ENCODE measurements around the gene PSD2. TPM values are rescaled to one million over a fixed set of nuclear protein-coding genes. Genes with fewer than 3 reads are reported as not detected.

Gene PSD2
- total and polyA plus RNA-seq, 5 donors: 0.02 to 0.11 (median 0.06) TPM; not detected in 2

DNA sequence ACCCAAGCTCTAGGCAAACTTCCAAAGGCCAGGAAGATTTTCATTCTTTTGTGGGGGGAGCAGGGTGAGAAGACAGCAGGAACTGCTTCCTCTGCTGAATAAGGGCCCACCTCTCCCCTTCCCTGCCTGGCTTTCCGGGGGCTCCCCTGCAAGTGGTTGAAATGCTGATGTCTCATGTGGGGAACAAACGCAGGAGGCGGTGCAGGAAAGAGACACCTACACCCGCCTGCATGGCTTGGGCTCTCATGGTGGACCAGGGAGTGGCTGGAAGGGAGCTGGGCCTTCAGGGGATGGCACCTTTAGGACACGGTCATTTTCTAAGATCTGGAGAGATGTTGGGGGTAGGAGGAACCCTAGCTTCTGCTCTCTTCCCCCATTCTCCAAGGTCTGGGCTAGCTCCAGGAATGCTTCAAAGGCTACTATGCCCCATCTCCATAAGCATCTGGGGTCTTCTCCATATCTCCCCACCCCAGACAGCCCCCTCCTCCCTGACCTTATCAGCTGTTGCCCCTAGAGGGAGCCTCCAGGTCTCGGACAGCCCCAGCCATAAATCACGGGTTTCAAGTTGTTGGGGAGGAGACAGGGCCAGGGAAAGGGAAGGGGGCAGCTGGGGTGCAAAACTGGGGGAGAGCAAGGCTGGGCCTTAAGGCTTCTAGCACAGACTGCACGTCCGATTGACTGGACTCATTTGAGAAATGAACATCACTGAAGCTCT lies 76.6 kb downstream of the PSD2 start:
- Histone ChIP-seq H3K4me1 (ENCODE audit: control insufficient read depth, insufficient read depth, low read length) (no peaks in the 10 kb centered on the region), H3K9me3 (ENCODE audit: control insufficient read depth, low read length) (no peaks in the 10 kb centered on the region), H3K27ac (ENCODE audit: low read length) (no peak overlapping the region), H3K4me3 (ENCODE audit: low read length) (no peak overlapping the region), H3K27me3 (ENCODE audit: control insufficient read depth, insufficient read depth) (no peaks in the 10 kb centered on the region)
- intact Hi-C loops (cut with DNase I): no loop called here
- no peak for DNase-seq
- 80% methylated on average over 9 of the region's 9 CpGs for WGBS
- ATAC-seq: no peak

DNA sequence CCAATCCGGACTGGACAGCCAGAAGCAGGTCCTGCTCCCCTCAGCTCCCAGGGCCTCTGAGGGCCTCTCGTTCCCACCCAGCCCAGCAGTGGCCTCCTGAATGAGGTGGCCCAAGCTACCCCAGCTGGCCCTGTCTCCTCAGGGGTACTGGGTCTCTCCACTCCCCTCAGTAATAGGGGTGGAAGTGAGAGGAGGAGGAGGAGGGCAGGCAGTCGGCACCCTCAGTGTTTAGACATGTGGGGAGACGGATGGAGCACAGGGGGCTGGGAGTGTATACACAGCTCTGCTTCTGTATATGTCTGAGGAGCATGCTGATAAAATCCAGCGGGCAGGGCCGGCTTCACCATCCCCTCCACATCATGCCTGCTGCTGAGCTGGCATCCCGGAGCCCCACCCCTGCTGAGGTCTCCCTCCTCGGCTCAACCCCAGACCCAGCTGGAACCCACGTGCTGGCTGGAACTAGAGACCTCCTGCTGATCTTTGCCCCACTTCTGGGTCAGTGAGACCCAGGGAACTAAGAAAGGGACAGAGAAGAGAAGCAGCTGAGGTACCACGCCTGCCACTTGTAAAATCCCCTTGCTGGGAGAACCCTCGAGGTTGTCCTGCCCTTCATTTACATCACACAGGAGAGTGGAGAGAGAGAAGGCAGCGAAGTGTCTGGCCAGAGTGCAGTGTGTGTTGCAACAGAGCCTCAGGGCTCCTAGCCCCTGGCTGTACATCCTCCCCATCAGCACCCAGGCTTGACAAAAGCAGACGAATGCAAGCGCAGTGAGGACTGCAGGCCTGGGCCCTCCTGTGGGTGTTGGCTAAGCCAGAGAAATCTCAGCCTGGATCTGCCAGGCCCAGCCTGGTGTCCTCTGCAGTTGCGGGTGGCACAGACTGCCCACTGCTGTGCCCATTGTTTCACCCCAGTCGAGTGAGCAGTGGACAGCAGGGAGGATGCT lies 77.5 kb downstream of the PSD2 start:
- 72% methylated on average over 16 of the region's 16 CpGs for WGBS
- no peak overlapping the region for H3K27ac ChIP-seq (ENCODE audit: low read length)
- DNase-seq (no peak), ATAC-seq (no peak)
- H3K27me3 ChIP-seq (ENCODE audit: control insufficient read depth, insufficient read depth): no peaks in the 10 kb centered on the region
- H3K4me3 ChIP-seq (ENCODE audit: low read length): no peak overlapping the region
- H3K9me3 ChIP-seq (ENCODE audit: control insufficient read depth, low read length): no peaks in the 10 kb centered on the region
- H3K4me1 ChIP-seq (ENCODE audit: control insufficient read depth, insufficient read depth, low read length): no peaks in the 10 kb centered on the region
- intact Hi-C loops (cut with DNase I): no loop called here

DNA sequence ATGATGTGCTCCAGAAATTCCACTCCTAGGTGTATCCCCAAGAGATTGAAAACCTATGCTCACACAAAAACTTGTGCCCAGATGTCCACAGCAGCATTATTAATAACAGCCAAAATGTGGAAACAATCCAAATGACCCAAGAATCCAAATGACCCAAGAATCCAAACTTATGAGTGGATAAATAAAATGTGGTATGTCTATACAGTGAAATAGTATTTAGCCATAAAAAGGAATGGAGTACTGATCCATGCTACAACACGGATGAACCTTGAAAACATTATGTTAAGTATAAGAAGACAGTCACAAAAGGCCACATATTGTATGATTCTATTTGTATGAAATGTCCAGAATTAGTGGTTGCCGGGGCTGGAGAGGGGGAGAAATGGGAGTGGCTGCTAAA lies 80.3 kb downstream of the PSD2 start:
- Histone ChIP-seq H3K4me1 (ENCODE audit: control insufficient read depth, insufficient read depth, low read length) (no peaks in the 10 kb centered on the region), H3K9me3 (ENCODE audit: control insufficient read depth, low read length) (no peaks in the 10 kb centered on the region), H3K4me3 (ENCODE audit: low read length) (no peak overlapping the region), H3K27ac (ENCODE audit: low read length) (no peak overlapping the region), H3K27me3 (ENCODE audit: control insufficient read depth, insufficient read depth) (no peaks in the 10 kb centered on the region)
- 71% methylated on average over 2 of the region's 2 CpGs for WGBS
- DNase-seq (no peak), ATAC-seq (no peak)
- intact Hi-C loops (cut with DNase I): no loop called here

GRCh38 chr5:139877129-139877597 lies 81.6 kb downstream of the PSD2 start:
- DNase-seq: no peak
- H3K27ac ChIP-seq (ENCODE audit: low read length): no peak overlapping the region
- H3K4me3 ChIP-seq (ENCODE audit: low read length): no peak overlapping the region
- intact Hi-C loops (cut with DNase I): no loop called here
- no peak for ATAC-seq
- no peaks in the 10 kb centered on the region for H3K9me3 ChIP-seq (ENCODE audit: control insufficient read depth, low read length)
- no peaks in the 10 kb centered on the region for H3K27me3 ChIP-seq (ENCODE audit: control insufficient read depth, insufficient read depth)
- WGBS: 74% methylated on average over 6 of the region's 6 CpGs
- H3K4me1 ChIP-seq (ENCODE audit: control insufficient read depth, insufficient read depth, low read length): no peaks in the 10 kb centered on the region

DNA sequence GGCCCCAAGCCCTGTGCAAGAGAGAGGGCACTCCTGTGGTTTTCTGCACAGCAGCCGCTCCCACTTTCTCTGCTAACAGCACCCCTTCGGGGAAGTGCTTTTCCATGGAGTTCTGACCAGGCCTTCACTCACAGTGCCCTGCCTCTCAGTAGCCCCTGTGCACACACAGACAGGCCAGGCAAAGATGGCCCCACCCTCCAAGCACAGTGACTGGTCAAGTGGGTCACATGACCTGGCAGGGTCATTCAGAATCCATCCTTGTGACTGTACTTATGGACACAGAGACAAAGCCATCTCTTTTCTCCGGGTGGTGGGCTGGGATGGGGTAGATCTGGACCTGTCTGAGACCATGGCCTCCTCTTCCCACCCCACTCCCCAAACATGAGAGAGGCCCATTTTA lies 82.5 kb downstream of the PSD2 start:
- no peak for ATAC-seq
- Histone ChIP-seq H3K4me3 (ENCODE audit: low read length) (no peak overlapping the region), H3K27me3 (ENCODE audit: control insufficient read depth, insufficient read depth) (no peaks in the 10 kb centered on the region), H3K9me3 (ENCODE audit: control insufficient read depth, low read length) (no peaks in the 10 kb centered on the region), H3K27ac (ENCODE audit: low read length) (no peak overlapping the region), H3K4me1 (ENCODE audit: control insufficient read depth, insufficient read depth, low read length) (no peaks in the 10 kb centered on the region)
- WGBS: 92% methylated on average over 3 of the region's 3 CpGs
- DNase-seq: no peak
- intact Hi-C loops (cut with DNase I): no loop called here

DNA sequence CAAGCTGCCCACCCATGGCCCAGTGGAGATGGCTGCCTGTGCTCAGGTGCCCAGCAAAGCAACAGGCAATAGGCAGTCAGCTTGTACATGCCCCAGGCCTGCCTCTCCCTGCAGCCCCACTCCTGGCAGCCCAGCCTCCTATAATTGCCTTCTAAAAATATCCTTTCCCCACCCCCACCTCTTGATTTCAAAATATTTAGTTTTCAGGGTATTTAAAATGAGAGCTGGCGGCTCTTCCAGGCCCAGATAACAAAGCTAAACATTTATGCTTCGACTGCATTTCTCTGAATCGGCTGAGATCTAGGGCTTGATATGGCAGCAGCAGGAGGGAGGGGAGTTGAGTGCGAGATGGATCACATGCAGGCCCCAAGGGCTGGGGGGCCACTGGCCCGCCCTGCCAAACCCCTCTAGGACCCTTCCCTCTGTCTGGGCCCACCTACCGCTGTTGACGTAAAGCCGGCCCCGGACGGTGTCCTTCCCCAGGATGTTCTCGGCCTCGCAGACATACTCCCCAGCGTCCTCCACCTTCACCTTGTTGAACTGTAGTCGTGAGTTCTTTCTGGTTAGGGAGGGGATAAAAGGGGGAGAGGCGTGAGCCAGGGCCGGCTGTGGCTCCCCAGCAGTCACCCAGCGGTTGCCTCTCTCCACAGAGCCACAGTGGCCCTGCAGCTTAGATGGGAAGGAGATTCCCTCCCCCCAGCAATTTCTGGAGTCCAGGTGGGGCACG lies 85.0 kb downstream of the PSD2 start:
- no peak overlapping the region for H3K27ac ChIP-seq (ENCODE audit: low read length)
- ATAC-seq: no peak
- H3K4me1 ChIP-seq (ENCODE audit: control insufficient read depth, insufficient read depth, low read length): no peaks in the 10 kb centered on the region
- intact Hi-C loops (cut with DNase I): no loop called here
- H3K27me3 ChIP-seq (ENCODE audit: control insufficient read depth, insufficient read depth): no peaks in the 10 kb centered on the region
- H3K4me3 ChIP-seq (ENCODE audit: low read length): no peak overlapping the region
- DNase-seq: no peak
- 58% methylated on average over 18 of the region's 18 CpGs for WGBS
- H3K9me3 ChIP-seq (ENCODE audit: control insufficient read depth, low read length): no peaks in the 10 kb centered on the region

GRCh38 chr5:139881143-139881733 lies 85.6 kb downstream of the PSD2 start:
- Histone ChIP-seq H3K4me1 (ENCODE audit: control insufficient read depth, insufficient read depth, low read length) (no peaks in the 10 kb centered on the region), H3K27me3 (ENCODE audit: control insufficient read depth, insufficient read depth) (no peaks in the 10 kb centered on the region), H3K9me3 (ENCODE audit: control insufficient read depth, low read length) (no peaks in the 10 kb centered on the region), H3K27ac (ENCODE audit: low read length) (no peak overlapping the region), H3K4me3 (ENCODE audit: low read length) (no peak overlapping the region)
- intact Hi-C loops (cut with DNase I): no loop called here
- WGBS: 73% methylated on average over 5 of the region's 5 CpGs
- ATAC-seq (peak in 1 of 2 donors; percentile 10), DNase-seq (no peak)

DNA sequence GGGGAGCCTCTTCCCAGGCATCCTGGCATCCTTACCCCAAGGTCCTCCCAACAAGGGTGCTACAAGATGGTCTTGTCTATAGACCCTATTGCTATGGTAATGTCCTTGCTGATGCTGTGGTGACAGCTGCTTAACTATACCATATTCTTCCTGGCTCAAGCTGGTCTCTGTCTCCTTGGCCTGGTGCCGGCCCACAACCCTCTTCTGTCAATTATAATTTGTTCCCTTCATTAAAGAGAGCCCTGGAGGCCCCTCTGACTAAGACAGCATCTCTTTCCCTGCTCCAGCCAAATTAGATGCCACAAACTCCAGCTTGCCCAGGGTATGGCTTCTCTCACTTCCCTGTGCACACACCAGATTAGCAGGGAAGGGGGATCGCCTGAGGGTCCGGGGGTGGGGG lies 86.7 kb downstream of the PSD2 start:
- intact Hi-C loops (cut with DNase I): no loop called here
- no peaks in the 10 kb centered on the region for H3K4me1 ChIP-seq (ENCODE audit: control insufficient read depth, insufficient read depth, low read length)
- H3K4me3 ChIP-seq (ENCODE audit: low read length): no peak overlapping the region
- ATAC-seq (no peak), DNase-seq (no peak)
- H3K27me3 ChIP-seq (ENCODE audit: control insufficient read depth, insufficient read depth): no peaks in the 10 kb centered on the region
- H3K27ac ChIP-seq (ENCODE audit: low read length): no peak overlapping the region
- no peaks in the 10 kb centered on the region for H3K9me3 ChIP-seq (ENCODE audit: control insufficient read depth, low read length)
- 89% methylated on average over 3 of the region's 3 CpGs for WGBS

GRCh38 chr5:139882961-139883539 lies 87.4 kb downstream of the PSD2 start:
- intact Hi-C loops (cut with DNase I): no loop called here
- ATAC-seq: no peak
- Histone ChIP-seq H3K27ac (ENCODE audit: low read length) (no peak overlapping the region), H3K4me3 (ENCODE audit: low read length) (no peak overlapping the region), H3K4me1 (ENCODE audit: control insufficient read depth, insufficient read depth, low read length) (no peaks in the 10 kb centered on the region), H3K9me3 (ENCODE audit: control insufficient read depth, low read length) (no peaks in the 10 kb centered on the region), H3K27me3 (ENCODE audit: control insufficient read depth, insufficient read depth) (no peaks in the 10 kb centered on the region)
- no peak for DNase-seq
- 68% methylated on average over 10 of the region's 10 CpGs for WGBS

GRCh38 chr5:139884144-139884543 lies 88.5 kb downstream of the PSD2 start:
- no peaks in the 10 kb centered on the region for H3K9me3 ChIP-seq (ENCODE audit: control insufficient read depth, low read length)
- no peaks in the 10 kb centered on the region for H3K27me3 ChIP-seq (ENCODE audit: control insufficient read depth, insufficient read depth)
- ATAC-seq (peak; percentile 39 to 69), DNase-seq (peak in 1 of 3 donors; percentile 64)
- 69% methylated on average over 3 of the region's 3 CpGs for WGBS
- no peaks in the 10 kb centered on the region for H3K4me1 ChIP-seq (ENCODE audit: control insufficient read depth, insufficient read depth, low read length)
- H3K27ac ChIP-seq (ENCODE audit: low read length): no peak overlapping the region
- H3K4me3 ChIP-seq (ENCODE audit: low read length): no peak overlapping the region
- intact Hi-C loops (cut with DNase I): no loop called here
